Activated CD4-positive, alpha-beta T cell treated with anti-CD3 and anti-CD28 coated beads, Interleukin-2, amount 50 U/mL, for 24 hours (primary cell): ENCODE measurements around the gene GDF3.
"Not testable (repeated sequence)": the region's sequence is repeated elsewhere in the genome, so short reads cannot be mapped to it uniquely, and the experiment has no call there.

Experiments
- DNase-seq, 2 donors: peaks; one replicate each; pipeline ENCODE4 v3.0.0-alpha.2; 2020; ENCODE audit warnings: low read depth in 1 of 2, low spot score in 1 of 2

Gene GDF3

GRCh38 chr12:7695566-7696197, at the start of gene GDF3:
GDF3 (minus strand) TSS chr12:7695775; CDS start chr12:7695728, 47 bp downstream.
- DNase-seq: no peak

- no peak for DNase-seq
These were observed 37.4 kb upstream of the GDF3 start for GRCh38 chr12:7732993-7733392.

- DNase-seq: no peak
These were observed 35.9 kb upstream of the GDF3 start for GRCh38 chr12:7731486-7731885.

- not testable (repeated sequence) for DNase-seq
These were observed 35.4 kb upstream of the GDF3 start for GRCh38 chr12:7730984-7731383.

- no peak for DNase-seq
These were observed 34.2 kb upstream of the GDF3 start for GRCh38 chr12:7729746-7730145.

- no peak for DNase-seq
These were observed 28.4 kb upstream of the GDF3 start for GRCh38 chr12:7723926-7724325.

GRCh38 chr12:7719946-7720730, 24.6 kb upstream of the GDF3 start:
- no peak for DNase-seq

GRCh38 chr12:7716381-7716780, 20.8 kb upstream of the GDF3 start:
- no peak for DNase-seq

- DNase-seq: no peak
These were observed 17.4 kb upstream of the GDF3 start for GRCh38 chr12:7712841-7713442.

GRCh38 chr12:7711133-7711532, 15.6 kb upstream of the GDF3 start, which contains the start of gene DPPA3:
DPPA3 (plus strand) TSS chr12:7711433; CDS start chr12:7711571, 138 bp downstream.
- no peak for DNase-seq

GRCh38 chr12:7709969-7710675, 14.5 kb upstream of the GDF3 start:
- no peak for DNase-seq

GRCh38 chr12:7705846-7706245, 10.3 kb upstream of the GDF3 start:
- no peak for DNase-seq

- no peak for DNase-seq
These were observed 376 bp downstream of the GDF3 start for GRCh38 chr12:7695237-7695560.

- no peak for DNase-seq
These were observed 879 bp downstream of the GDF3 start for GRCh38 chr12:7694556-7695236.

GRCh38 chr12:7693793-7694192, 1.8 kb downstream of the GDF3 start:
- no peak for DNase-seq

GRCh38 chr12:7681535-7681934, 14.0 kb downstream of the GDF3 start:
- DNase-seq: no peak

- no peak for DNase-seq
These were observed 16.1 kb downstream of the GDF3 start for GRCh38 chr12:7679251-7680045.

- DNase-seq: no peak
These were observed 16.8 kb downstream of the GDF3 start for GRCh38 chr12:7678744-7679143.

GRCh38 chr12:7677432-7677888, 18.1 kb downstream of the GDF3 start:
- not testable (repeated sequence) for DNase-seq

- DNase-seq: not testable (repeated sequence)
These were observed 20.1 kb downstream of the GDF3 start for GRCh38 chr12:7675455-7675854.
